GM21825 (cell line): ENCODE results near the gene ZNF91.
"Not testable (repeated sequence)": the region's sequence is repeated elsewhere in the genome, so short reads cannot be mapped to it uniquely, and the experiment has no call there.

Experiments
- ATAC-seq: cut with Tn5 transposase; IDR thresholded peaks from one replicate; pipeline ENCODE4 v1.9.1; 2021; ENCODE audit warnings: mild to moderate bottlenecking, moderate library complexity; ENCODE audit not compliant: unreplicated experiment

The ZNF91 gene

DNA sequence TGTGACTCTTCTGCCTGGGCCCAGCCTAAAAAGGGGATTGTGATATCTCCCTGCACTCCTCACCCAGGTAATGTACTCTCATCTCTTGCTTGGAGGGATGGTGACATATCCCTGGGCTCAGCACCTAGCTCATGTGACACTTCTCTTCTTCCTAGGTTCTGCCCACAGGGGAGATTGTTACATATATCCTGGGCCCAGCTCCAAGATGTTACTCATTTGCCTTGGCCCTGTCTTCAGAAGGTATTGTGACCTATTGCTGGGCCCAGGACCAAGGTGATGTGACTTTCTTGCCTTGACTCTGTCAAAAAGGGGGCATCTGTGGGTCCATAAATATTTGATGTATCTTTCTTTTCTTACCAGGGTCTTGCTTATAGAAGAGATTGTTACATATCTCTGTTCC, 73.9 kb downstream of the ZNF91 start:
- not testable (repeated sequence) for ATAC-seq

DNA sequence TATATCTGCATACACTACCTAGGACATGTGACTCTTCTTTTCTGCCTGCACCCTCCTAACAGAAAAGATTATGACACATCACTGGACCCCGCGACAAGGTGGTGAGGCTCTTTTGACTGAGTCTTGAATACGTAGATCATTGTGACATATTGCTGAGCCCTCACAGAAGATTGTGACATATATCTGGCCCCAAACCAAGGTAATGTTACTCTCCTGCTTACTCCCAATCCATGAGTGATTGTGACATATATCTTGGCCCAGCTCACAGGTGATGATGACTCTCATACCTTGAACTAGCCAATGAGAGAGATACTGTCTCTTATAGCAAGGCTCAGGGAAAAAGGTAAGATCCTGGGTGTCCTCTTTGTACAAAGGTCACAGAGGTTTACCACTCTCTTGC, 75.7 kb downstream of the ZNF91 start:
- ATAC-seq, result not testable (repeated sequence)

DNA sequence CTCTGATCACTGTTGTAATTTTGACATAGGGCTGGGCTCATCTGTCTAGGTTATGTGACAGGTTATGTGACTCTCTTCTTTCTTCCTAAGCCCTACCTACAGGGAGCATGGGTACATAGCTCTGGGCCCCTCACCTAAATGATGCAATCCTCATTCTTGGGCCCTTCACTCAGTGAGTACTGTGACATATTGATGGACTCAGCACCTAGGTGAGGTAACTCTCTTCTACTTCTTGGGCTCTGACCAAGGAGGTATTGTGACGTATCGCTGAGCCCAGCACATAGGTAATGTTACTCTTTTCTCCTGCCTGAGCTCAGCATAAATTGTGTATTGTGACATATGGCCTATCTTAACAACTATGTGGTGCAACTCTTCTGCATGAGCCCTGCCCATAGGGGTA, 76.3 kb downstream of the ZNF91 start:
- ATAC-seq, result not testable (repeated sequence)

DNA sequence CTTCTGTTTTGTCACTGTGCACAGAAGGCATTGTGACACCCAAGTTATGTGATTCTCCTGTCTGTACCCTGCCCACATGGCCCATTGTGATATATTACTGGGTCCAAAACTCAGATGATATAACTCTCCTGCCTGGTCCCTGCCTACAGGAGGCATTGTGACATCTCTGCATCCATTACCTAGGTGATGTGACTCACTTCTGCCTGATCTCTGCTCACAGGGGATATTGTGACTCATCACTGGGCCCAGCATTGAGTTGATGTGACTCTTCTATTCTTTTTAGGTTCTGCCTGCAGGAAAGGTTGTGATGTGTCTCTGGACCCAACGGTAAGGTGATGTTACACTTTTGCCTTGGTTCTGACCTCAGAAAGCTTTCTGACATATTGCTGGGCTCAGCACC, 77.1 kb downstream of the ZNF91 start:
- no peak for ATAC-seq

DNA sequence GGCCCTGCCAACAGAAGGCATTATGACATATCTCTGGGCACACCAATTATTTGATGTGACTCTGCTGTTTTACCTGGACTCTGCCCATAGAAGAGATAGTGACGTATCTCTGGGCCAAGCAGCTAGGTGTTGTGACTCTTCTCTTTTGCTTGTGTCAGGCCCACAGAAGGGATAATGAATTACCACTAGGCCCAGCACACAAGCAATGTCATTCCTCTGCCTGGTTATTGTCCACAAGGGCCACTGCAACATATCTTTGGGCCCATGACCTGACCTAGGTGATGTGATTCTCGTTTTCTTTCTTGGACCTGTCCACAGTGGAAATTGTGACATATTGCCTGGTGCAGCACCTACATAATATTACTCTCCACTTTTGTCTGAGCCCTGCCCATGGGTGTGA, 80.0 kb downstream of the ZNF91 start:
- no peak for ATAC-seq

DNA sequence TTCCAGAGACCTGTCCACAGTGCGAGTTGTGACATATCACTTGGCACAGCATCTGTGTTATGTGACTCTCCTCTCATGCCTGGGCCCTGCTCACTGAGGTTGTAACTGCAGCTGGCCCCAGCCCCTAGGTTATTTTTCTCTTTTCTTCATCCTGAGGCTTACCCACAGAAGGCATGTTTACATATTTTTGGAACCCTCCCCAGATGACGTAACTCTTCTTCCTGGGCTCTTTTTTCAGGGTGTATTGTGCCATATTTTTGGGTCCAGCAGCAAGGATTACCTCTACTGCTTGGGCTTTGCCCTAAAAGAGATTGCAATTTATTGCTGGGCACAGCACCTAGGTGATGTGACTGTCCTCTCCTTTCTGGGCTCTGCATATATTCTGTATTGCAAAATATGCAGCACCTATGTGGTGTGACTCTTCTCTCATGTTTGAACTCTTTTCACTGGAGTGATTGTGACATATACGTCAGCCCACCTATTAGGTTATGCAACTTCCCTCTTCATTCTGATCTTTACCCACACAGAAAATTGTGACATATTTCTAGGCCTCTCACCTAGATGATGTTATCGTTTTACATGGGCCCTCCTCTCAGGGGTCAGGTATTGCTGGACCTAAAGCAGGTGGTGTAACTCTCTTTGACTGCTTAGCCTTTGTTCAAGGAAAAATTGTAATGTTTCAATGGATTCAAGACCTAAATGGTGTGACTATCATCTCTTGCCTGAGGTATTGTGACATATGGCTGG, 80.6 kb downstream of the ZNF91 start:
- ATAC-seq, result no peak

DNA sequence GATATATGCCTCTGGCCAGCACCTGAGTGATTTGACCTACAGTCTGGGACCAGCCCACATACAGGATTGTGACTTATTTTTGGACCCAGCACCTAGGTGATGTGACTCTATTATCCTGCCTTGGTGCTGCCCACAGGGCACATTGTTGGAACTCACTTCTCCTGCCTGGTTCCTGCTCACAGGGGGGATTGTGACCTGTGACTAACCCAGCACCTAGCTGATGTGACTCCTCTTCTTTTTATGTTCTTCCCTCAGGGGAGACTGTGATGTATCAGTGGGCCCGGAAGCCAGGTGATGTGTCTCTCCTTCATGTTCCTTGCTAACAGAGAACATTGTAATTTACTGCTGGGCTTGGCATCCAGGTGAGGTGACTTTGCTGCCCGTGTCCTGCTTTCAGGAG, 82.1 kb downstream of the ZNF91 start:
- no peak for ATAC-seq

DNA sequence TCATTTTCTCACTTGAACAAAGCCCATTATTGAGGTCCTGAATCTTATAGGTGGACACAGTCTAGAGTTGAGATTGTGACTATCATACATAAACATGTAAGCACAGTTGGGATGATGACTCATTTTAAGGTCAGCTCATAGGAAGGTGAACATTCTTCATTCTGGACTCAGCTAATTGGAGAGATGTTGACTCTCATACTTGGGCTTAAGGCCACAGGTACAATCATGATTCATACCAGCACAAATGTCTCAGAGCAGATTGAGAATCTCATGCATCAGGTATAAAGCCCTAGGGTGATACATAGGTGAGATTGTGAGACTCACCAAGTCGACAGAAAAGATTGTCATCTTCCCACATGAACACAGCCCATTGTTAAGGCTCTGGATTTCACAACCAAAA, 82.8 kb downstream of the ZNF91 start:
- ATAC-seq, result no peak

DNA sequence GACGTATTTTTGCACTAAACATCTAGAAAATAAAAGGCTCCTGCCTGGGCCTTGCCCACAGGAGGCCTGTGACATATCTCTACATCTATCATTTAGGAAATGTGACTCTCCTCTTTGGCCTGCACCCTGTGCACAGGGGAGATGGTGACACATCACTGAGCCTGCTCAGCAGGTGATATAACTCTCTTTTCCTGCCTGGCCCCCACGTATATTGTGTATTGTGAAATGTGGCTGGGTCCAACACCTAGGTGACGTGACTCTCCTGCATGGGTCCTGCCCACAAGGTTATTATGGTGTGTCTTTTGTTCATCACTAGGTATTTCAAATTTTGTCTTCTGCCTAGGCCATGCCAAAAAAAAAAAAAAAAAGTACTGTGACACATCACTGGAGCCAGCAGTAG, 83.7 kb downstream of the ZNF91 start:
- ATAC-seq, result no peak

DNA sequence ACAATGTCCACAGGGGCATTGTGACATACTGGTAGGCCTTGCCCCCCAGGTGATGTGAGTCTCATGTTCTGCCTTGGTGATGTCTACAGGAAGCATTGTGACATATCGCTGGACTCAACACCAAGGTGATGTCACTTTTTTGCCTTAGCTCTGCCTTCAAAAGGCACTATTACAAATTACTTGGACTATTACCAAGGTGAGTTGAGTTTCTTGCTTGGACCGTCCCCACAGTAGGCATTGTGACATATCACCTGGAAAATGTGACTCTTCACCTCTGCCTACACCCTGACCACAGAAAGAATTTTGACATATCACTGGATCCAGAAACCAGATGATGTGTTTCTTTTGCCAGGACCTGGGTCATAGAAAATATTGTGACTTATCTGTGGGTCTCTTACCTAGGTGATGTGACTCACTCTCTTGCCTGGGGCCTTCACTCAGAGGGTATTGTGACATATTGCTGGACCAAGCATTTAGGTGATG, 84.5 kb downstream of the ZNF91 start:
- ATAC-seq, result no peak

DNA sequence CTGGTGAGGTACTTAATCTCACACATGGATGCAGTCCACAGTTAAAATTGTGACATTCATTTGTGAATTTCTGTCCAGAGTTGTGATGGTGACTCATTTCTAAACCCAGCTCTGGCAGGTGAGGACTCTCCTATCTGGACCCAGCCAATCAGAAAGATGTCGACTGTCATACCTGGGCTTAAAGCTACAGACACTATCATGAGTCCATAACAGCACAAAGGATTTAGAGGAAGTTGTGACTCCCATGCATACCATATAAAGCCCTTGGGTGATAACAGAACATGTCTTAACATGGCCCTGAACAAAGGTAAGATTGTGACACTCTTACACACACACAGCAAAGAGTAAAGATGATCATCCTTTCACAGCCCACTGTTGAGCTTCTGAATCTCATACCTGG, 85.3 kb downstream of the ZNF91 start:
- no peak for ATAC-seq

DNA sequence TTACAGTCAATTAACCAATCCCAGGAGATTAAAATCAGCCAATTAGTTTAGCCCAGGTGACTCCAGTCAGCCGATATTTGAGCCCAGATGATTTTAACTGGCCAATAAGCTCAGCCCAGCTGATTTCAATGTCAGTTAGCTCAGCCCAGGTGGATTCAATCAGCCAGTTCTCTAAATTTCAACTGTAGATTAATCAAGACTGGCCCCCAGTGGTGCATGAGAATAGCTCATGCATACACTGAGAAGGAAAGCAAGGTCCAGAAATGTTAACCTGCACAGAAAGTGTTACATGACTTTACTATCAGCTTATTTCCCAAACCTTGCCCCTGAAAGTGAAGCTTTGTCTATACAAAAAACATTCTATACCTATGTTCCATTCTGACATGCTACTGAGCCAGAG, 89.7 kb downstream of the ZNF91 start:
- no peak for ATAC-seq

DNA sequence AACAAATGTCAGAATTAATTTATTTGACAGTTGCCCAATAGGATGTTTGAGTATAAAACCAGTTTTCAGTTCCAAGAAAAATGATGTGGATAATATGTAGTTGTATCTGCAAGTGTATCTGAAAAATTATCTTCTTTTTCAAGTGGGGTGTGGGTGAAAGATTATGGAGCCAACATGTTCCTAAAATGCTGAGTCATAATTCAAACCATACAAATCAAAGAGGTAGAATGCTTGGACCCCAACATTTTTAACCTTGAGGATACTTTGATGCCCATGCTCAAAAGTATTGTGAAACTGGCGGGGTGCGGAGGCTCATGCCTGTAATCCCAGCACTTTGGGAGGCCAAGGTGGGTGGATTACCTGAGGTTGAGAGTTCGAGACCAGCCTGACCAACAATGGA, 91.0 kb downstream of the ZNF91 start:
- no peak for ATAC-seq

DNA sequence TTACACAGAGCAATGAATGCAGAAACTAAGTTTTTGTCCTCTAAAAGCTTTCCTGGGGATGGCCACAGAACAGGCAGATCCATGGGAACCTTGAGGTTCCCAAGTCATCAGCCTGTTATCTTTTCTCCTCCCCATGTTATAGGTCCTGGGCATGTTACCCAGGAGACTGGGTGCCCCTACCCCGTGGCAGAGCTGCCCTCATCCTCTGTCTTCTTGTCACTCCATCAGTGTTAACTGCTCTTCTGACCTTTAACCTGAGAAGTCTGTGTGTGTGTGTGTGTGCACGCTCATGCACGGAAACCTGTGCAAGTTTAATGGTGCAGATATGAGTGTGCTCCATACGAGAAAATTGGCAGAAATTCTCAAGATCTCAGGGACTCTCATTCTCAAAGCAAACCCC, 101.1 kb downstream of the ZNF91 start:
- ATAC-seq, result no peak

DNA sequence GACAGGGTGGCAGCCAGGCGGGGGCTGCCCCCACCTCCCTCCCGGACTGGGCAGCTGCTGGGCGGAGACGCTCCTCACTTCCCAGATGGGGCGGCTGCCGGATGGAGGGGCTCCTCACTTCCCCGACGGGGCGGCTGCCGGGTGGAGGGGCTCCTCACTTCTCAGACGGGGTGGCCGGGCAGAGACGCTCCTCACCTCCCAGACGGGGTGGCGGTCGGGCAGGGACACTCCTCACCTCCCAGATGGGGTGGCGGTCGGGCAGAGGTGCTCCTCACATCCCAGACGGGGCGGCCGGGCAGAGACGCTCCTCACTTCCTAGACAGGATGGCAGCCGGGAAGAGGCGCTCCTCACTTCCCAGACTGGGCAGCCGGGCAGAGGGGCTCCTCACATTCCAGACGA, 105.3 kb downstream of the ZNF91 start:
- ATAC-seq, result not testable (repeated sequence)
